ENCODE measurements around the gene SYTL4.

DNA sequence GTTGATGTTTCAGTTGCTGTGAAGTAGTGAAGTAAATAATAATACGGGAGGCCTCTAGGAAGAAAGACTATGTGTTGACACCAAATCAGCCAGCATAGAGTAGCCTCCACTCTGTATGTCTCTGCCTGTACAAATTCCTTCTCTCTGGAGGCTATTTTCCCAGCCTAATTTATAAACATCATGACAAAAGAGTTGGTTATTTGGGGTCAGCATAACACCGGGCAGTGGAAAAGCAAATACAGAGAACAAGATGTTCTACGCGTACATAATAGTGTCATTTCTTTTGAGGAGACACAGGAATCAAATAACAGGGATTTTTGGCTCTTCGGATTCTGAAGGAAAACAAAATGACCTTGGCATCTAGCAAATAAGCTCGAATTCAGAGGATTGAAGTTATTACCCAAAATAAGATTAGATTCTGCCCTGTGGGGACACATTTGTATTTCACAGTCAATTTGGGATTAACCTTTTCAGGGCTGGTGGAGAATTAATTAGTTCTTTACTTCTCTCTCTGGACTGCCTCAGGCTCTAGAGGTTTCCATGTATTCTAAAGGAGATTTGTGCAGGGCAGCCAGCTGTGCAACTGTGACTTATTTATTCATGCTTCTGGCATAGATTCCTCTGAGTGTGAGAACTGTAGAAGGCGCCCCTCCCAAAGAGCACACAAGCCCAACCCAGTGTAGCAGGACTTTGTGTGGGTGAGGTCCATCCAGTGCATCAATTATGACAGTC is 14.1 kb upstream of the SYTL4 start:
- no peak for TF ChIP-seq POLR2A (IDR thresholded peaks at IDR 0.05)
- TF ChIP-seq, protein P1, sequence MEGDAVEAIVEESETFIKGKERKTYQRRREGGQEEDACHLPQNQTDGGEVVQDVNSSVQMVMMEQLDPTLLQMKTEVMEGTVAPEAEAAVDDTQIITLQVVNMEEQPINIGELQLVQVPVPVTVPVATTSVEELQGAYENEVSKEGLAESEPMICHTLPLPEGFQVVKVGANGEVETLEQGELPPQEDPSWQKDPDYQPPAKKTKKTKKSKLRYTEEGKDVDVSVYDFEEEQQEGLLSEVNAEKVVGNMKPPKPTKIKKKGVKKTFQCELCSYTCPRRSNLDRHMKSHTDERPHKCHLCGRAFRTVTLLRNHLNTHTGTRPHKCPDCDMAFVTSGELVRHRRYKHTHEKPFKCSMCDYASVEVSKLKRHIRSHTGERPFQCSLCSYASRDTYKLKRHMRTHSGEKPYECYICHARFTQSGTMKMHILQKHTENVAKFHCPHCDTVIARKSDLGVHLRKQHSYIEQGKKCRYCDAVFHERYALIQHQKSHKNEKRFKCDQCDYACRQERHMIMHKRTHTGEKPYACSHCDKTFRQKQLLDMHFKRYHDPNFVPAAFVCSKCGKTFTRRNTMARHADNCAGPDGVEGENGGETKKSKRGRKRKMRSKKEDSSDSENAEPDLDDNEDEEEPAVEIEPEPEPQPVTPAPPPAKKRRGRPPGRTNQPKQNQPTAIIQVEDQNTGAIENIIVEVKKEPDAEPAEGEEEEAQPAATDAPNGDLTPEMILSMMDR (IDR thresholded peaks at IDR 0.05): no peak

Data from lower leg skin (tissue), 3 donors.